Panc1 (cell line): ENCODE measurements around the gene CPPED1. TPM values are rescaled to one million over a fixed set of nuclear protein-coding genes. Genes with fewer than 3 reads are reported as not detected.

ENCODE experiments used
- ATAC-seq: fragments of 200-7000 bp; cut with Tn5 transposase; 2 replicates; pipeline ENCODE4 v1.9.1; 2020; ENCODE audit warnings: mild to moderate bottlenecking, moderate library complexity
- BruUV-seq: library from RNA; stranded (reverse); fragments of 400-500 nt; replicated peaks from 2 replicates; lab custom pipeline; 2021; lab: Mats Ljungman, UMichigan
- CTCF ChIA-PET: fragments of 300-600 bp; sonication (Branson Sonifier 250); formaldehyde crosslinking; loops from one replicate; lab custom pipeline; 2022; ENCODE audit warnings: antibody characterized with exemption; lab: Charles Lee
- POLR2A ChIA-PET: fragments of 300-600 bp; sonication (Branson Sonifier 250); formaldehyde crosslinking; loops from one replicate; lab custom pipeline; 2022; ENCODE audit warnings: antibody characterized with exemption; lab: Charles Lee
- DNase-seq: peaks from one replicate; pipeline ENCODE4 v3.0.0-alpha.2; 2010; ENCODE audit warnings: low read depth, low spot score
- H3K27ac ChIP-seq: 2 replicates; pipeline ENCODE4 v1.5.1; 2011; ENCODE audit warnings: mild to moderate bottlenecking, low read length, inconsistent platforms
- H3K27me3 ChIP-seq: fragments of 200-500 bp; sonication (Bioruptor generic); 2 replicates; pipeline ENCODE4 v1.6.0; 2014; ENCODE audit warnings: low read length, inconsistent platforms; ENCODE audit not compliant: control insufficient read depth, insufficient read depth
- H3K36me3 ChIP-seq: fragments of 200-500 bp; sonication (Bioruptor generic); 2 replicates; pipeline ENCODE4 v1.5.1; 2014; ENCODE audit warnings: inconsistent platforms, mild to moderate bottlenecking, low read length, moderate library complexity; ENCODE audit not compliant: control insufficient read depth, insufficient read depth
- H3K4me1 ChIP-seq: 2 replicates; pipeline ENCODE4 v1.5.1; 2011; ENCODE audit warnings: inconsistent platforms, mild to moderate bottlenecking, low read length, moderate library complexity; ENCODE audit not compliant: control insufficient read depth, insufficient read depth
- H3K4me3 ChIP-seq, 2 experiments: 2 replicates each; pipeline ENCODE4 v1.5.1; 2011 to 2012; ENCODE audit warnings: low read depth in 2 of 2, low read length in 2 of 2, mild to moderate bottlenecking in 2 of 2, inconsistent platforms in 1 of 2, moderate library complexity in 1 of 2
- H3K9me3 ChIP-seq: fragments of 200-500 bp; sonication (Bioruptor generic); 2 replicates; pipeline ENCODE4 v1.5.1; 2014; ENCODE audit warnings: low read depth, mild to moderate bottlenecking, inconsistent platforms, low read length, moderate library complexity; ENCODE audit not compliant: control insufficient read depth, insufficient read depth
- CTCF ChIP-seq: fragments of 450-650 bp; IDR thresholded peaks from 2 replicates; pipeline ENCODE4 v1.5.1; 2017; ENCODE audit warnings: mild to moderate bottlenecking
- POLR2AphosphoS5 ChIP-seq: IDR thresholded peaks from 2 replicates; pipeline ENCODE4 v1.6.1; 2012; ENCODE audit warnings: mild to moderate bottlenecking, low read depth, low read length, moderate library complexity
- REST ChIP-seq, 2 experiments: IDR thresholded peaks; 2 replicates each; pipeline ENCODE4 v1.6.1; 2011 to 2012; ENCODE audit warnings: low read depth in 2 of 2, control low read depth in 1 of 2, low read length in 1 of 2, mild to moderate bottlenecking in 1 of 2, moderate library complexity in 1 of 2; ENCODE audit not compliant: insufficient read depth in 1 of 2
- SIN3A ChIP-seq: IDR thresholded peaks from 2 replicates; pipeline ENCODE4 v1.6.1; 2012; ENCODE audit warnings: low read depth, mild to moderate bottlenecking, low read length, moderate library complexity, borderline replicate concordance; ENCODE audit not compliant: insufficient read depth
- TCF7L2 ChIP-seq: IDR thresholded peaks from 2 replicates; pipeline ENCODE4 v1.6.1; 2011; ENCODE audit warnings: mild to moderate bottlenecking, low read depth, low read length, inconsistent platforms
- in situ Hi-C: cut with HindIII; loops from 2 replicates; pipeline ENCODE4 v1.10.0; 2016; ENCODE audit warnings: low sequenced_read_pairs, low pct_unique_long_range_greater_than_20kb
- intact Hi-C: fragments of 100-400 bp; cut with micrococcal nuclease; formaldehyde crosslinking; loops from one replicate; pipeline ENCODE4 v1.10.0; 2022; ENCODE audit not compliant: unreplicated experiment
- total RNA-seq: library from RNA; stranded (reverse); gene quantifications from one replicate; pipeline ENCODE4 v1.2.1, GENCODE V29; 2021; ENCODE audit not compliant: unreplicated experiment

CPPED1 gene
- total RNA-seq, 1 experiment from 2014 or later, result 12.5 TPM

- ChIA-PET CTCF (no interaction called here), POLR2A (no interaction called here)
- H3K4me3 ChIP-seq, result no peak overlapping the region
- intact Hi-C loops, result no loop called here
- no peaks in the 10 kb centered on the region for H3K27me3 ChIP-seq
- no TSS peak for BruUV-seq
- in situ Hi-C loops, result no loop called here
- DNase-seq, result no peak
- H3K4me1 ChIP-seq, result no peaks in the 10 kb centered on the region
- no peak for TF ChIP-seq REST (IDR thresholded peaks at IDR 0.05; ENCODE audit: insufficient read depth in 1 of 2, low read depth in 2 of 2, low read length in 1 of 2)
- TF ChIP-seq TCF7L2, result no peak
- no peak for TF ChIP-seq CTCF
- no peak for TF ChIP-seq SIN3A
- TF ChIP-seq POLR2AphosphoS5, result no peak
- H3K9me3 ChIP-seq, result no peaks in the 10 kb centered on the region
- H3K36me3 ChIP-seq, result no peaks in the 10 kb centered on the region
- ATAC-seq, result no peak
- no peak overlapping the region for H3K27ac ChIP-seq
These were observed 150.8 kb downstream of the CPPED1 start for GRCh38 chr16:12652924-12653323.

GRCh38 chr16:12651765-12652512 lies 151.7 kb downstream of the CPPED1 start:
- intact Hi-C loops (no loop called here), in situ Hi-C loops (no loop called here)
- TF ChIP-seq REST (IDR thresholded peaks at IDR 0.05; ENCODE audit: insufficient read depth in 1 of 2, low read depth in 2 of 2, low read length in 1 of 2), result no peak
- no peak for TF ChIP-seq TCF7L2
- TF ChIP-seq POLR2AphosphoS5, result no peak
- TF ChIP-seq CTCF, result no peak
- TF ChIP-seq SIN3A, result no peak
- no peak for ATAC-seq
- no TSS peak for BruUV-seq
- no peak for DNase-seq
- no peak overlapping the region for H3K27ac ChIP-seq
- H3K9me3 ChIP-seq, result no peaks in the 10 kb centered on the region
- CTCF ChIA-PET, result interaction anchor here (0.5 to 0.7 kb wide), 2 partner anchors 35 to 556 kb away, joined by 3 to 7 read pairs; no protein-coding TSS in a partner anchor
- no peaks in the 10 kb centered on the region for H3K4me1 ChIP-seq
- no peaks in the 10 kb centered on the region for H3K27me3 ChIP-seq
- H3K36me3 ChIP-seq, result no peaks in the 10 kb centered on the region
- no peak overlapping the region for H3K4me3 ChIP-seq
- POLR2A ChIA-PET, result no interaction called here
